CD4-positive, CD25-positive, alpha-beta regulatory T cell (primary cell): ENCODE data around the gene PATJ. TPM values are rescaled to one million over a fixed set of nuclear protein-coding genes. Genes with fewer than 3 reads are reported as not detected.
"Not testable (repeated sequence)": the region's sequence is repeated elsewhere in the genome, so short reads cannot be mapped to it uniquely, and the experiment has no call there.

Source experiments
- ATAC-seq, 2 donors: fragments of 150-1000 bp; cut with Tn5 transposase; one replicate each; pipeline ENCODE4 v1.10.0; 2021; ENCODE audit warnings: low read depth in 2 of 2, moderate number of reproducible peaks in 2 of 2, moderate library complexity in 1 of 2
- DNase-seq, 3 donors: peaks; one replicate each; pipeline versions ENCODE4 v3.0.0 to v3.0.0-alpha.2; 2012 to 2022; ENCODE audit warnings: mixed read lengths in 1 of 3
- H3K27ac ChIP-seq: one replicate; pipeline ENCODE4 v1.7.0; 2013; ENCODE audit warnings: mild to moderate bottlenecking, low read length; ENCODE audit not compliant: insufficient read depth, poor library complexity, severe bottlenecking
- H3K27me3 ChIP-seq: one replicate; pipeline ENCODE4 v1.7.0; 2013; ENCODE audit warnings: low read length; ENCODE audit not compliant: control insufficient read depth, insufficient read depth
- H3K36me3 ChIP-seq: one replicate; pipeline ENCODE4 v1.7.0; 2013; ENCODE audit warnings: mild to moderate bottlenecking, low read length, moderate library complexity; ENCODE audit not compliant: control insufficient read depth, insufficient read depth
- H3K4me1 ChIP-seq: 2 replicates; pipeline ENCODE4 v1.7.0; 2013; ENCODE audit warnings: mild to moderate bottlenecking, low read length; ENCODE audit not compliant: insufficient read depth, control insufficient read depth, poor library complexity, severe bottlenecking
- H3K4me3 ChIP-seq: one replicate; pipeline ENCODE4 v1.7.0; 2013; ENCODE audit warnings: low read depth, mild to moderate bottlenecking, low read length, moderate library complexity
- H3K9me3 ChIP-seq, 2 experiments: 1 replicate in 1 of 2; 2 replicates in 1 of 2; pipeline ENCODE4 v1.7.0; 2013; ENCODE audit warnings: low read length in 2 of 2, mild to moderate bottlenecking in 1 of 2, moderate library complexity in 1 of 2; ENCODE audit not compliant: control insufficient read depth in 2 of 2
- H3K27ac Mint-ChIP-seq, 3 donors: one replicate each; pipeline ENCODE4 v1.8.0; 2020 to 2022; ENCODE audit warnings: mild to moderate bottlenecking in 3 of 3, mixed read lengths in 3 of 3, moderate library complexity in 2 of 3
- H3K27me3 Mint-ChIP-seq: one replicate; pipeline ENCODE4 v1.8.0; 2022; ENCODE audit warnings: mild to moderate bottlenecking, mixed read lengths
- H3K36me3 Mint-ChIP-seq: one replicate; pipeline ENCODE4 v1.8.0; 2020; ENCODE audit warnings: mixed read lengths
- H3K4me1 Mint-ChIP-seq, 4 donors: one replicate each; pipeline ENCODE4 v1.8.0; 2020 to 2022; ENCODE audit warnings: mixed read lengths in 4 of 4, mild to moderate bottlenecking in 1 of 4
- H3K4me3 Mint-ChIP-seq, 4 donors: one replicate each; pipeline ENCODE4 v1.8.0; 2020 to 2022; ENCODE audit warnings: mild to moderate bottlenecking in 4 of 4, mixed read lengths in 4 of 4, moderate library complexity in 3 of 4
- H3K9me3 Mint-ChIP-seq, 7 donors: one replicate each; pipeline ENCODE4 v1.8.0; 2020 to 2022; ENCODE audit warnings: mixed read lengths in 7 of 7, mild to moderate bottlenecking in 3 of 7, moderate library complexity in 2 of 7
- polyA plus RNA-seq, 4 donors: library from polyadenylated mRNA; unstranded; fragments of 300-500 nt; fragmentation: Illumina TruSeq; gene quantifications; one replicate each; pipeline ENCODE4 v1.2.3, GENCODE V29; 2021
- total RNA-seq: library from RNA; stranded (reverse); gene quantifications from one replicate; pipeline ENCODE4 v1.2.3, GENCODE V29; 2022

PATJ gene
- total and polyA plus RNA-seq, 5 donors from 2014 or later: 8.6 to 49.2 (median 15.9) TPM

- H3K4me3 ChIP-seq: no peak overlapping the region
- peaks cover 4 to 10% of the 10 kb centered on the region in 2 experiments for H3K9me3 ChIP-seq
- Mint-ChIP-seq H3K4me3 (no peak overlapping the region), H3K36me3 (no peaks in the 10 kb centered on the region), H3K27ac (no peak overlapping the region), H3K4me1 (peaks cover 0 to 7% (median 3%) of the 10 kb centered on the region in 4 donors), H3K27me3 (no peaks in the 10 kb centered on the region), H3K9me3 (peaks cover 5 to 13% (median 10%) of the 10 kb centered on the region in 7 donors)
- H3K36me3 ChIP-seq: no peaks in the 10 kb centered on the region
- H3K4me1 ChIP-seq: no peaks in the 10 kb centered on the region
- no peaks in the 10 kb centered on the region for H3K27me3 ChIP-seq
- ATAC-seq (no peak), DNase-seq (no peak)
- no peak overlapping the region for H3K27ac ChIP-seq
These were observed 471.0 kb downstream of the PATJ start for GRCh38 chr1:62213075-62213914.

DNA sequence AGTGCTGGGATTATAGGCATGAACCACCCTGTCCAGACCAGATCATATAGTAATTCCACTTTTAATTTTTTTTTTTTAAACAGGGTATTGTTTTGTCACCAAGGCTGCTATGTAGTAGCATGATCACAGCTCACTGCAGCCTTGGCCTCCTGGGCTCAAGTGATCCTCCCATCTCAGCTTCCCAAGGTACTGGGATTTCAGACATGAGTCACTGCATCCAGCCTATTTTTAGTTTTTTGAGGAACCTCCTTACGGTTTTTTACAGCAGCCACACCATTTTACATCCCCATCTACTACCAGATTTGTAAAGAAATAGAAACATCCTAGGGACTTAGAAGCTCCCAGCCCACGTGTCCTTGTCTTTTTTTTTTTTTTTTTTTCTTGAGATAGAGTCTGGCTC, 476.3 kb downstream of the PATJ start:
- Histone ChIP-seq H3K27me3 (no peaks in the 10 kb centered on the region), H3K4me3 (no peak overlapping the region), H3K36me3 (no peaks in the 10 kb centered on the region), H3K9me3 (no peaks in the 10 kb centered on the region), H3K27ac (no peak overlapping the region), H3K4me1 (no peaks in the 10 kb centered on the region)
- no peaks in the 10 kb centered on the region for H3K27me3 Mint-ChIP-seq
- H3K9me3 Mint-ChIP-seq: peaks cover 0 to 3% (median 0%) of the 10 kb centered on the region in 7 donors
- no peaks in the 10 kb centered on the region for H3K36me3 Mint-ChIP-seq
- H3K4me3 Mint-ChIP-seq: no peak overlapping the region
- no peak for DNase-seq
- H3K27ac Mint-ChIP-seq: no peak overlapping the region
- no peaks in the 10 kb centered on the region for H3K4me1 Mint-ChIP-seq
- no peak for ATAC-seq

- not testable (repeated sequence) for H3K27ac Mint-ChIP-seq, H3K36me3 ChIP-seq, ATAC-seq
These were observed 478.2 kb downstream of the PATJ start for GRCh38 chr1:62220456-62220855.

DNA sequence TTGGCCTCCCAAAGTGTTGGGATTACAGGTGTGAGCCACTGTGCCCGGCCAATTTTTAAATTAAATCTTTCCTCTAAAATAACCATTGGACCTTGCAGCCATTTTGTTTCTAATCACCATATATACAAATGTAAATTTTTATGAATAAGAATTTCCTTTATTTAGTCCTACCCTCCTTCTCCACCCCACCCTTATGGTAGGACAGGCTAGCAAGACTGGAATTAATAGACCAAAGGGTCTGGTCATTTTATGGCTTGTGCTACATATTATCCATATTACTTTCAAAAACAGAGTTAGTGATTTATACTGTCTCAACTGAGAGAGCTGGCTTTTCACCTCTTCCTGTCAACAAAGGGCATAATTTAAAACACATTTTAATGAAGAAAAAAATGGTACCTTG, 478.9 kb downstream of the PATJ start:
- Histone ChIP-seq H3K27ac (no peak overlapping the region), H3K4me1 (no peaks in the 10 kb centered on the region), H3K9me3 (no peaks in the 10 kb centered on the region), H3K36me3 (no peaks in the 10 kb centered on the region), H3K4me3 (no peak overlapping the region), H3K27me3 (no peaks in the 10 kb centered on the region)
- no peak overlapping the region for H3K4me3 Mint-ChIP-seq
- no peak for ATAC-seq
- DNase-seq: no peak
- no peaks in the 10 kb centered on the region for H3K27me3 Mint-ChIP-seq
- no peak overlapping the region for H3K27ac Mint-ChIP-seq
- no peaks in the 10 kb centered on the region for H3K36me3 Mint-ChIP-seq
- no peaks in the 10 kb centered on the region for H3K4me1 Mint-ChIP-seq
- no peaks in the 10 kb centered on the region for H3K9me3 Mint-ChIP-seq

More at GRCh38 chr1:62220456-62220855, 478.2 kb downstream of the PATJ start:
- not testable (repeated sequence) for H3K36me3 Mint-ChIP-seq, H3K4me1 ChIP-seq, H3K27me3 ChIP-seq, H3K9me3 Mint-ChIP-seq, H3K9me3 ChIP-seq, H3K4me3 ChIP-seq, DNase-seq, H3K4me1 Mint-ChIP-seq, H3K4me3 Mint-ChIP-seq, H3K27me3 Mint-ChIP-seq, H3K27ac ChIP-seq

GRCh38 chr1:62222321-62222720, 480.0 kb downstream of the PATJ start:
- H3K27ac Mint-ChIP-seq: no peak overlapping the region

GRCh38 chr1:62224182-62224581, 481.9 kb downstream of the PATJ start:
- Mint-ChIP-seq H3K27ac (no peak overlapping the region), H3K36me3 (no peaks in the 10 kb centered on the region), H3K4me3 (no peak overlapping the region), H3K9me3 (no peaks in the 10 kb centered on the region), H3K4me1 (no peaks in the 10 kb centered on the region), H3K27me3 (no peaks in the 10 kb centered on the region)
- Histone ChIP-seq H3K36me3 (no peaks in the 10 kb centered on the region), H3K9me3 (no peaks in the 10 kb centered on the region), H3K4me1 (no peaks in the 10 kb centered on the region), H3K4me3 (no peak overlapping the region), H3K27ac (no peak overlapping the region), H3K27me3 (no peaks in the 10 kb centered on the region)
- ATAC-seq: no peak
- no peak for DNase-seq

More at GRCh38 chr1:62222321-62222720, 480.0 kb downstream of the PATJ start:
- no peaks in the 10 kb centered on the region for H3K4me1 ChIP-seq
- no peaks in the 10 kb centered on the region for H3K36me3 Mint-ChIP-seq
- no peak overlapping the region for H3K4me3 ChIP-seq
- DNase-seq: no peak
- H3K36me3 ChIP-seq: no peaks in the 10 kb centered on the region
- no peak overlapping the region for H3K4me3 Mint-ChIP-seq
- H3K9me3 ChIP-seq: no peaks in the 10 kb centered on the region
- no peaks in the 10 kb centered on the region for H3K27me3 ChIP-seq
- no peak overlapping the region for H3K27ac ChIP-seq
- H3K4me1 Mint-ChIP-seq: no peaks in the 10 kb centered on the region
- H3K27me3 Mint-ChIP-seq: no peaks in the 10 kb centered on the region
- no peak for ATAC-seq
- H3K9me3 Mint-ChIP-seq: no peaks in the 10 kb centered on the region

GRCh38 chr1:62227496-62227895, 485.2 kb downstream of the PATJ start:
- ATAC-seq: no peak
- H3K9me3 ChIP-seq: no peaks in the 10 kb centered on the region

More at GRCh38 chr1:62227496-62227895, 485.2 kb downstream of the PATJ start:
- Histone ChIP-seq H3K36me3 (no peaks in the 10 kb centered on the region), H3K4me3 (no peak overlapping the region), H3K27me3 (no peaks in the 10 kb centered on the region), H3K27ac (no peak overlapping the region), H3K4me1 (no peaks in the 10 kb centered on the region)
- Mint-ChIP-seq H3K4me3 (no peak overlapping the region), H3K36me3 (no peaks in the 10 kb centered on the region), H3K27ac (no peak overlapping the region), H3K27me3 (no peaks in the 10 kb centered on the region), H3K4me1 (no peaks in the 10 kb centered on the region), H3K9me3 (no peaks in the 10 kb centered on the region)
- no peak for DNase-seq
